GM21447 (cell line): Measurements from ENCODE around the gene DPYD.

Experiments
- ATAC-seq: cut with Tn5 transposase; IDR thresholded peaks from one replicate; pipeline ENCODE4 v1.9.1; 2021; ENCODE audit not compliant: unreplicated experiment

The DPYD gene

GRCh38 chr1:97331165-97331564, 589.7 kb downstream of the DPYD start:
- no peak for ATAC-seq

DNA sequence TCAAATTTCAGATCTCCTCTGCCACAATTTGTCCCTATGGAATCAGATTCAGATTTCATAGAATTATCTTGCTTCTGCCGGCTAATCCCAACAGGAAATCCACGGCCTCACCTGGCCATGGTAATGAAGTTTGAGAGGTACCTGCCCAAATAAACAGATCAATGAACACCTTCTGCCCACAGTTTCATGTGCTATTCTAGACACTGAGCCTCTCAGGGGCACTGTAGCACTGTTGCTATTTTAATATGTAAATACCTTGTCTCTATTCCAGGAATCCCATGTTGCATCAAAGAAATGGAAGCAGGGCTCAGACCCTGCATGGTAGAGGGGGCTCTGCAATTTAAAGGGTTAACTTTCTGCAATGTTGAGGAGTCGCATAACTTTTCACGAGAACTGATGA, 606.1 kb downstream of the DPYD start:
- ATAC-seq: no peak

DNA sequence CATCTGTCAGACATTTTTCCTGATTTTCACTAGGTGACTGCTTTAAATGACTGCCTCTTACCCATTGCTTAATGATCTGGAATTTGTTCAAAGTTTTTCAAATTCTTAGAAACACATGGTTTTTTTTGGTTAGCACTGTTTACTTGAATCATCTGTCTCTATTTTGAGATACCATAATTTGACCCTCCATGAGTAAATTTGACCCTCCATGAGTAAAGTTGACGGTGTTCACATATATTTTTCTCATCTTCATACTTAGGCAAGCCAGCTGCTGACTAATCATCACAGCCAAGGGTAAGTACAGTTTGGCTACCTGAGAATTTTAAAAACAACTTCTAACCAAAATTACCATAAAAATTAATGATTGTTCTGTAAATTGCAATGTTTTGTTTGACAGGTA, 612.7 kb downstream of the DPYD start:
- ATAC-seq: no peak

- ATAC-seq: no peak
These were observed 613.3 kb downstream of the DPYD start for GRCh38 chr1:97307568-97307967.

- ATAC-seq: no peak
These were observed 613.7 kb downstream of the DPYD start for GRCh38 chr1:97307151-97307550.

DNA sequence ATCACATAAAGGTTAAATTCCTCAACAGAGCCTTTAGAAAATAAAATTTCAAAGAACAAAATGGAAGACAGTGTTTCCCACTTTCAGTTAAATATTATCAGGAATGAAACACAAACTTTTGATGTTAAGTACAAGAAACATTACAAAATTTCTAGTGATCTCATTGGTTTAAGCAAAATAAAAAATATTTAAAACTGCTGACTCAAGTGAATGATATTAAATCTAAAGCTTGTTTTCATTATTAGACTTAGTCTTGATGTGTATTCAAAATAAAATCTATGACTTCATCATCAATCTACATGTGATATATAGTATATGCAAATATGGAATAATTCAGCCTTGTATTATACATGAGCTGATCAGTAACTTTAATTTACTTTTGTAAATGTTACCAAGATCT, 614.3 kb downstream of the DPYD start:
- no peak for ATAC-seq

- no peak for ATAC-seq
These were observed 616.5 kb downstream of the DPYD start for GRCh38 chr1:97304366-97304765.

DNA sequence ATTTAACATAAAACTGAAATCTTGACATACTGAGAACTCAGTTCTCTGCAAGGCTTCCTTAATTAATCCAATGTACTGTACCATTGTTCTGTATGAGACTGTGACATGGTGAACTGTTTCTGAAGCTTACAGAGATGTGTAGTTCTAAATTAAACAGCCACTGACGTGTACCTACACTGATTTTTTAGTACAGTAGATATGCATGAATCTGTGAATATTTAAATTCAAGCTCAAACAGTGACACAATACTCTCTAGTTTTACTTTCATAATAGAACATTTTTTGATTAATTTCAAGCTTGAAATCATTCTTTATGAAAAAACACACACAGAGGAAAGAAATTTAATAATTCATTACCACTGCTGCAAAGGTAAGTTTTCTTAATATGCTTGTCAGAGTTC, 621.9 kb downstream of the DPYD start:
- ATAC-seq: no peak

- ATAC-seq: no peak
These were observed 623.2 kb downstream of the DPYD start for GRCh38 chr1:97297611-97298010.

GRCh38 chr1:97281962-97282361, 638.9 kb downstream of the DPYD start:
- ATAC-seq: no peak

GRCh38 chr1:97277891-97278654, 642.8 kb downstream of the DPYD start:
- ATAC-seq: no peak

GRCh38 chr1:97271916-97272788, 648.7 kb downstream of the DPYD start:
- no peak for ATAC-seq

- no peak for ATAC-seq
These were observed 650.1 kb downstream of the DPYD start for GRCh38 chr1:97270508-97271307.

DNA sequence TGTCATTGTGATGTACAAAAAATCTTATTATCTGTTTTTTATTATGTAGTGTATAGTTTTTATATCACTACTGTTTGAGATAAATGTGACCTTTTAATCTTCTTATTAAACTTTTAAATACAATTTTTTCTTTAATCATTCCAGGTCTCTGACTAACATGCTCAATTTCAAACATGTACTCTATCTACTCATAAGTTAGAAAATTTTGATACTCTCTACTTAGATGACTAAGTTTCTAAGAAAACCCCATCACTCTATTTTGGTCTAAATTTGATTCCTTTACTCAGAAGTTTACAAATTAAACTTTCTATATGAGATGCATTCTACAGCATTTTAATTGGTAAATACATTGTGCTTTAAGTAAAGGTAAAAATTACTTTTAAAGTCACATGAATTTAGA, 655.2 kb downstream of the DPYD start:
- no peak for ATAC-seq

GRCh38 chr1:97262842-97263241, 658.0 kb downstream of the DPYD start:
- no peak for ATAC-seq

DNA sequence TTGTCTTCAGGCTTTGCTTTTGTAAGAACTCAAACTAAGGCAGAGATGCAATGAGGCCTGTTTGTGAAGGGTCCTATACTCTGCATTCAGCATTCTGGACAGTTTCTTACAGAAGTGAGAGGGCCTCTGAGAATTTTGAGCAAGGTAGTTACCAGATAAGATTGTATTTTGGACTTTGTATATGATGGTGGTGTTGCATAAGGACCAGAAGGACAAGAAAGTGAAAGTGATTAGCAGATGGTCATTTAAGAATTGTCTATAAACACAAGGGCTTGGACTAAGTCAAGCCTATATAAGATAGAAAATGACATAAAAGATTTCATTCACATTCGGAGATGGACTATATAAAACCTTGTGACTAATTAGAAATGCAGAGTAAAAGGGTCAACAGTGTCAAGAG, 662.2 kb downstream of the DPYD start:
- ATAC-seq: no peak

DNA sequence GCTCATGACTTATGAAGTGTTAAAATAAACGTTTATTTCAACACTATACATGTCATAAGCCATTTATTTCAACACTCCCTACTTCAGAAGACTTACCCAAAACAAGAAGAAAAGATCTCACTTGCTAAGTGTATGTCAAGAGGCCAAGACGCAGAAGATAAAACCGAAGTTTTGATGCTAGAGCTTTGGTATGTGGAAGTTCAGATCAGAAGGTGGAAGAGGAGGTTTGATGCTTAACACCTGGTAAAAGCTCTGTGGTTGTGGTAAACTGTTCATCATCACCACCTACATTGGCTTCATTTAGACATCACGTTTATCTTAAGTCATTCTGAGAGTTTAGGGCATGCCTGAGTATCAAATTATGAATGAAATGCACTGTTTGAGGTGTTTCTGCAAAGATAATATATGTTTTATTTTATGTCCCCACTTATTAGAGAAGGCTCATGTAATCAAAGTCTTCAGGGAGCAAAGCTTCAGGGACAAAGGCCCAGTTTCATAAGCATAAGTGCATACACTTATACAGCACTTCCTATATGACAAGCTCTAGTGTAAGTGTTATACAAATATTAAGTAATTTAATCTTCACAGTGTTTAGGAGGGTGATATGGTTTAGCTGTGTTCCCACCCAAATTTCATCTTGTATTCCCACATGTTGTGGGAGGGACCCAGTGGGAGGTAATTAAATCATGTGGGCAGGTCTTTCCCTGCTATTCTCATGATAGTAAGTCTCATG, 665.9 kb downstream of the DPYD start:
- no peak for ATAC-seq

DNA sequence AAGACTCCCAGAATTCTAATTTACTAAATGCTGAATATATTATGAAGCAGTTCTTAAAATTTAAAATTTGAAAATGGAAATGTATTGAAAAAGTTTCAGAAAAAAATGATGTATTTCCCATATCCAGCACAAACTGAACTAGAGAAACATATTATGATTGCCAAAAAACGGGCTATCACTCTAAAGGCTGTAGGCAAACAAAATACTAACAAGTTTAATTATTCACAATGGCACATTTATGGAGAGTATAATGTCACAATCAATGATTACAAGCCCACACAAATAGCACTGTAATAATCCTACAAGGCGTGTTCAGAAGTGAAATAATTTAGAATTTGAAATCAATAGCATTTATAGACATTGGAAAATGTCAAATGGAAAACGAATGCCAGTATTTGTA, 667.9 kb downstream of the DPYD start:
- ATAC-seq: no peak

DNA sequence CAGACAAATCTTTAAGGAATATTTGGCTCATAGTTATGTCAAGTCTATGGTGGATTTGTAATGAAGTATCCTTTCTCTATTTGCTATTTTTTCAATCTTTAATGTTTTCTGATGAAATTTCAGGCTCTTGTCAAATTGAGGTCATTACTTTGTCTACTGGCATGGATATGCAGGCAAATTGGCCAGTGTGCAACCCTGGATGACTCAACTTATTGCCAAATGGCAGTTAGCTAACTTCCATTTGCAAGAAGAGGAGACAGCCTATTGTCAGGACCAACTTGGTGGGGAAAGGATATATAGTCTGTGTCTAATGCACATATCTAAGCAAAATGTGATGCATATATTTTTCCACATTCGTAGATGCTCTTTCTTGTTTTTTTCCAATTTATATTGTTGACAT, 668.8 kb downstream of the DPYD start:
- ATAC-seq: no peak

DNA sequence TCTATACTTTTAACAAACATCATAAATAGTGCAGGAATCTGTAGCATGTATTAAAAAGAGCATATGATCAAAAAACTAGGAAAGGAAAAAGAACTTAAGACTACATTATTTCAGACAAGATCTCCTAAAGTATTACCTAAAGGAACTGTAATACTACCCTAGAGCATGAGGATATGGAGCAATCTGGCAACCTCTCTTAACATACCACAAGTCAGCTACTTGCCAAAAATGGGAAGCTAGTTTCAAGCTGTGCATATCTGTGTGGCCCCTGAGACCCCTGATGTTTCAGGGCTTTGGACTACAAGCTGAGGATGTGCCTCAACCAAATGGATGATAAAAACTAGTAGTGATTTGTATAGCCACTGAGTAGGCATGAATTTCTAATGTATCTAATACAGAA, 673.6 kb downstream of the DPYD start:
- no peak for ATAC-seq

DNA sequence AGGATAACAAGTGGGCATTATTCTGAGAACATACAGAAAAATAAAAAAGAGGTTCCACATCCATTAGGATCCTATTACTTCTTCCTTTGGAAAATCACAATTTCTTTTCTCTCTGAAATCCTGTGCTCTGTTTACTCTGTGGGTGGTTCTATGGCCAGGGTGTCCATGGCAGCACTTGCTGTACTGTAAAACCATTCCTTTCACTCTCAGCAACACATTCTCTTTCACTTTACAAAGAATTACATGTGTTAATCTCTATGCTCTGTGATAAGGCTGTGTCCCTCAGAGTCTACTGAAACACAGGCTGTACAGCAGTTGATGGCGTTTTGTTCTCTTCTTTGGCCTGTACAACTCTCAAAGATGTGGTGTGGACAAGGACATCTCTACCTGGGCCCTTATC, 675.2 kb downstream of the DPYD start:
- ATAC-seq: no peak
